Subcutaneous adipose tissue (tissue), 4 donors: Measurements from ENCODE around the gene PLCG2. TPM values are rescaled to one million over a fixed set of nuclear protein-coding genes. Genes with fewer than 3 reads are reported as not detected.

ENCODE experiments used
- total RNA-seq, 4 donors: library from RNA; depleted of rRNA; stranded (reverse); fragments of >200 nt; gene quantifications; one replicate each; pipeline ENCODE4 v1.1.0, GENCODE V29; 2016
- TF ChIP-seq, protein P1 (sequence below): fragments of 450-650 bp; IDR thresholded peaks from one replicate; pipeline ENCODE4 v1.5.1; 2016; ENCODE audit warnings: low read depth, mild to moderate bottlenecking, control low read depth, antibody characterized with exemption, moderate library complexity

Gene PLCG2
- total RNA-seq, 4 donors from 2014 or later, result 19.8 to 34.9 (median 23.8) TPM

DNA sequence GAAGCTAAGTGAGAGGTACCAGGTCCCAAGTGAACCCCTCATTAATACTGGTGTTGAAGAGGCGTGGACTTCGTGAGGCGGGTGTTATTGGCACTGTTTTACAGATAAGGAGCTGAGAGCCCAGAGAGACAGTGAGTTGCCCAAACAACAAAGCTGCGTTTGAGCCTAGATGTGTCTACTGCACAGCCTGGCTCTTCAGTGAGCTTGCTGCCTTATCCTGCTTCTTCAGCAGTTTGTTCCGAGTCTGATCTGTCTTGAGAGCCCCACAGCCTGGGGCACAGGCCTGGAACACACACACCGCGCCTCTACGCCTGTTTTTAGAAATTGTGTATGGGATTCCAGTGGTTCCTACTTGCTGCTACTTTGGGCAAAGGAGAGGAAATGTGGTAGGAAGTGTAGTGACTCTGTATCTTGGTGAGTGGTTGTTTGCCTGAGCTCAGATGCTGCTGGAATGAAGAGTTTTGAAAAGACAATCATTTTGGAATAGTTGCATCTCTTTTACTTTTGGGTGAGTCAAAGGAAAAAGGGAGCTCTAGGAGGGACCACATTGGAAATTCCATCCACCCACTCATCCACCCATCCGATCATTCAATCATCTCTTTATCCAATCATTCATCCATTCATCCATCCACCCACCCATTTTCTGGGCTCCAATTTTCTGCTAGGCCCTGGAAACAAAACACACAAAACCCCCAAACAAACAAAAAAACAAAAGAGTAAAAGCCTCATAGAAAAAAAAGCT, 22.3 kb upstream of the PLCG2 start:
- TF ChIP-seq, protein P1, sequence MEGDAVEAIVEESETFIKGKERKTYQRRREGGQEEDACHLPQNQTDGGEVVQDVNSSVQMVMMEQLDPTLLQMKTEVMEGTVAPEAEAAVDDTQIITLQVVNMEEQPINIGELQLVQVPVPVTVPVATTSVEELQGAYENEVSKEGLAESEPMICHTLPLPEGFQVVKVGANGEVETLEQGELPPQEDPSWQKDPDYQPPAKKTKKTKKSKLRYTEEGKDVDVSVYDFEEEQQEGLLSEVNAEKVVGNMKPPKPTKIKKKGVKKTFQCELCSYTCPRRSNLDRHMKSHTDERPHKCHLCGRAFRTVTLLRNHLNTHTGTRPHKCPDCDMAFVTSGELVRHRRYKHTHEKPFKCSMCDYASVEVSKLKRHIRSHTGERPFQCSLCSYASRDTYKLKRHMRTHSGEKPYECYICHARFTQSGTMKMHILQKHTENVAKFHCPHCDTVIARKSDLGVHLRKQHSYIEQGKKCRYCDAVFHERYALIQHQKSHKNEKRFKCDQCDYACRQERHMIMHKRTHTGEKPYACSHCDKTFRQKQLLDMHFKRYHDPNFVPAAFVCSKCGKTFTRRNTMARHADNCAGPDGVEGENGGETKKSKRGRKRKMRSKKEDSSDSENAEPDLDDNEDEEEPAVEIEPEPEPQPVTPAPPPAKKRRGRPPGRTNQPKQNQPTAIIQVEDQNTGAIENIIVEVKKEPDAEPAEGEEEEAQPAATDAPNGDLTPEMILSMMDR, result no peak

DNA sequence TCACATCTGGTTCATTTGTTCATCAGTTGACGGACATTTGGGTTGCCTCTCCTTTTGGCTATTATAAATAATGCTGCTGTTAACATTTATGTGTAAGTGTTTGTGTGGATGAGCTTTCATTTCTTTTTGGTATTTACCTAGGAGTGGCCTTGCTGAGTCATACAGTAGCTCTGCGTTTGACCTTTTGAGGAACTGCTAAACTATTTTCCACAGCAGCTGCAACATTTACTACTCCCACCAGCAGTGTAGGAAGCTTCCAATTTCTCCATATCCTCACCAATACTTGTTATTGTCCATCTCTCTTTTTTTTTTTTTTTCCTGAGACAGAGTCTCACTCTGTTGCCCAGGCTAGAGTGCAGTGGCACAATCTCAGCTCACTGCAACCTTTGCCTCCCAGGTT, 20.7 kb upstream of the PLCG2 start:
- TF ChIP-seq, protein P1, result no peak

DNA sequence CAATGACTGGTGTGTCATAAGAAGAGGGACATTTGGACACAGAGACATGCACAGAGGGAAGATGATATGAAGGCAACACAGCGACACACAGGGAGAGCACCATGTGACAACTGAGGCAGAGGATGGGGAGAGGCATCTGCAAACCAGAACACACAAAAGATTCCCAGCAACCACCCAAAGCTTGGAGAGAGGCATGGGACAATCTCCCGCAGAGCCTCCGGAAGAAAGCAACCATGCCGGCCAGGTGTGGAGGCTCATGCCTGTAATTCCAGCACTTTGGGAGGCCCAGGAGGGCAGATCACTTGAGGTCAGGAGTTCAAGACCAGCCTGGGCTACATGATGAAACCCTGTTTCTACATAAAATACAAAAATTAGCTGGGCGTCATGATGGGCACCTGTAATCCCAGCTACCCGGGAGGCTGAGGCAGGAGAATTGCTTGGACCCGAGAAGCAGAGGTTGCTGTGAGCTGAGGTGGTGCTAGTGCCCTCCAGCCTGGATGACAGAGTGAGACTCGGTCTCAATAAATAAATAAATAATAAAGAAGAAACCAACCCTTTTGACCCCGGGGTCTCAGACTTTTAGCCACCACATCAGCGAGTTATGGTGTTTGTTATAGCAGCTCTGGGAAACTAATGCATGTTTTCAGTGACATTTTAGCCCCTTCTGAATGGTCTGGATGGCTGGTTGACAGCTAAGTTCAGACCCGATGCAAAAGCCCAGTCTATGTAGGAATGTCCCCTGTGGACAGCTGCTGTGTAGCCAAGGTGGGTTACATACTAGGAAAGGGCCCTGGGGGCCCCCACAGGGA, 13.8 kb upstream of the PLCG2 start:
- TF ChIP-seq, protein P1, result no peak

DNA sequence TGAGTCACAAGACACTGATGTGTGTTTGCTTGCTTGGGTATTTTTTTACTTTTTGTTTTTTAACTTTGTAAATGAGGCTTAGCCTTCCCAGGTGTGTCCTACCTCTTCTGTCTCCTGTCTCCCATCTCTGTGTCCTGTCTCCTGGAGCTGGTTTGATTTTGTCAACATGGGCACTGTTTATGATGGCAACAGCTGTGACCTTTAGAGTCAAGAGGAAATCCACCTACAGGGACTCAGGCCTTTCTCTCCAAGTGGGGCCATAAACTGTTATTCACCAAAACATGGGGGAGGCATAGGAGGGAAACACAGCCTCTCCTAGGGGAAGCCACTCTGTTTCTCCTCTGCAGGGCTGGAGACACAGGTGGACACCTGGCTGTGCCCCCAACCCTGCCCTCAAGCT, 13.1 kb upstream of the PLCG2 start:
- TF ChIP-seq, protein P1, result no peak

DNA sequence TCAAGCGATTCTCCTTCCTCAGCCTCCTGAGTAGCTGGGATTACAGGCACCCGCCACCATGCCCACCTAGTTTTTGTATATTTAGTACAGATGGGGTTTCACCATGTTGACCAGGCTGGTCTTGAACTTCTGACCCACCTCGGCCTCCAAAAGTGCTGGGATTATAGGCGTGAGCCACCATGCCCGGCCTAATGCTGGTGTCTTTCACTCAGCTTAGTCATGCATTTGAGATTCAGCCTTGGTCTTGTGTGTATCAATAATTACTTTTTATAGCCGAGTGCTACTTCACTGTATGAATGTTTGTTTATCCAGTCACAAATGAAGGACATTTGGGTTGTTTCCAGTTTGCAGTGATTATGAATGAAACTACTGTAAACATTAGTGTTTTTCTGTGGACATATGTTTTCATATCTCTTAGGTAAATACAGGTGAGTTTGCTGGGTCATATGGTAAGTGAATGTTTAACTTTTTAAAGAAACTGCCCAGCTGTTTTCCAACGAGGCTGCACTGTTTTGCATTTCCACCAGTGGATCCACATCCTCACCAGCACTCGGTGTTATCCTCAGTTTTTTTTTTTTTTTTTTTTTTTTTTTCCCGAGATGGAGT, 11.0 kb upstream of the PLCG2 start:
- TF ChIP-seq, protein P1, result no peak

DNA sequence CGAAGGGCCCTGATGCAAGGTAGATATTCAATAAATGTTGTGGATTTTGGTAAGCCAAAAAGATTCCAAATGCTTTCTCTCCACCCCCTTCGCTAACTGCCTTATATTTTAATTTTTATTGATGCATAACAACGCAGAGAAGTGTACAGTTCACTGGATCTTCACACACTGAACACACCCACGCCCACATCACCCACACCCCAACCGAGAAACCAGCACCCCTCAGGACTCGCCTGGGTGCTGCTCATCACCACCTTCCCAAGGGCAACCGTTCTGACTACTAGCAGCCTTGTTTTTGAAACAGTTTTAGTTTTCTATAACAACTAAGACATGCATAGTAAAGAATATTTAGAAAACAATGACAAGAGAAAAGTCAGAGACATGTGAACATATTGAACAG, 9.1 kb upstream of the PLCG2 start:
- TF ChIP-seq, protein P1, result no peak

DNA sequence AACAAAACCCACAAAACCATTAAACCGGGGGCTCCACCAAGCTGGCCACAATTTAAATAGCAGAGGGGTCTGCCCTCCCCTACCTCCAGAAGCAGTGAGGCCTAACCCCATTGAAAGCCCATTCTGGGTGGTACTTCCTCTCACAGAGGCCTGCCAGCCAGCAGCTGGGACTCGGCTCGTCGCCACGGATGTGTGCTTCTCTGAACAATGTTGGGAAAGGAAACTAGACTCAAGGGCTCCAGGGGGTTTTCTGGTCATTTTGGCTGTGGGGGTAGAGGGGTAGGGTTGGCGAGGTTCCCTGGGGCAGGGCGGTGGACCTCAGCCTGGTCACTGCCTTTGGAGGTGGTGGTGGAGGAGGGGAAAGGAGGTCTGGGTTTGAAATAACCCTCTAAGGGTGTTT, 4.7 kb upstream of the PLCG2 start:
- TF ChIP-seq, protein P1, result no peak
